Suprapubic skin (tissue), 4 donors: ENCODE results near the gene MUSTN1.

Experiments
- POLR2A ChIP-seq, 2 donors: fragments of 450-650 bp; IDR thresholded peaks; one replicate each; pipeline ENCODE4 v1.6.1; 2017; ENCODE audit warnings: antibody characterized with exemption in 2 of 2, mild to moderate bottlenecking in 2 of 2, moderate library complexity in 2 of 2
- POLR2AphosphoS5 ChIP-seq, 3 donors: sonication (generic); formaldehyde crosslinking; IDR thresholded peaks; one replicate each; pipeline ENCODE4 v1.6.1; 2017; ENCODE audit warnings: antibody characterized with exemption in 3 of 3
- TF ChIP-seq, protein P1 (sequence below), 2 donors: fragments of 200-600 bp in 1 of 2; fragments of 450-650 bp in 1 of 2; sonication (generic) in 1 of 2; IDR thresholded peaks; one replicate each; pipeline ENCODE4 v1.5.1; 2016 to 2019; ENCODE audit warnings: antibody characterized with exemption in 2 of 2, mild to moderate bottlenecking in 1 of 2, moderate library complexity in 1 of 2

DNA sequence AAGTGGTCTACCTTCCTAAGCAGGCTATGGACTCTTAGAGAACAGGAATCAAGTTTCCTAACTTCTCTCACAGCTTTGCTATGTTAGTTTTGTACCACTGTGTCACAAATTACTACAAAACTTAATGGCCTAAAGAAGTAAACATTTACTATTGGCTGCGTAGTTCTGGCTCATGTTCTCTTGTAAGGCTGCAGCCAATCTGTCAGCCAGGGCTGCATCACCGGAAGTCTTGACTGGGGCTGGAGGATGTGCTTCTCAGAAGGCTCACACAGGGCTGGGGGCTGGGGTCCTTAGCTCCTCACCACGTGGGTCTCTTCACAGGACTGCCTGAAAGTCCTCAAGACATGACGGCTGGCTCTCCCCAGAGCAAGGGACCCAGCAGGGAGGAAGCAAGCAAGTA is 47.1 kb upstream of the MUSTN1 start:
- TF ChIP-seq, protein P1, sequence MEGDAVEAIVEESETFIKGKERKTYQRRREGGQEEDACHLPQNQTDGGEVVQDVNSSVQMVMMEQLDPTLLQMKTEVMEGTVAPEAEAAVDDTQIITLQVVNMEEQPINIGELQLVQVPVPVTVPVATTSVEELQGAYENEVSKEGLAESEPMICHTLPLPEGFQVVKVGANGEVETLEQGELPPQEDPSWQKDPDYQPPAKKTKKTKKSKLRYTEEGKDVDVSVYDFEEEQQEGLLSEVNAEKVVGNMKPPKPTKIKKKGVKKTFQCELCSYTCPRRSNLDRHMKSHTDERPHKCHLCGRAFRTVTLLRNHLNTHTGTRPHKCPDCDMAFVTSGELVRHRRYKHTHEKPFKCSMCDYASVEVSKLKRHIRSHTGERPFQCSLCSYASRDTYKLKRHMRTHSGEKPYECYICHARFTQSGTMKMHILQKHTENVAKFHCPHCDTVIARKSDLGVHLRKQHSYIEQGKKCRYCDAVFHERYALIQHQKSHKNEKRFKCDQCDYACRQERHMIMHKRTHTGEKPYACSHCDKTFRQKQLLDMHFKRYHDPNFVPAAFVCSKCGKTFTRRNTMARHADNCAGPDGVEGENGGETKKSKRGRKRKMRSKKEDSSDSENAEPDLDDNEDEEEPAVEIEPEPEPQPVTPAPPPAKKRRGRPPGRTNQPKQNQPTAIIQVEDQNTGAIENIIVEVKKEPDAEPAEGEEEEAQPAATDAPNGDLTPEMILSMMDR (IDR thresholded peaks at IDR 0.05), result no peak
- TF ChIP-seq POLR2AphosphoS5 (IDR thresholded peaks at IDR 0.05), result no peak
- no peak for TF ChIP-seq POLR2A (IDR thresholded peaks at IDR 0.05)
